OCI-LY7 (cell line): ENCODE data around the gene USP31. TPM values are rescaled to one million over a fixed set of nuclear protein-coding genes. Genes with fewer than 3 reads are reported as not detected.

ENCODE experiments used
- BruUV-seq: library from RNA; stranded (reverse); fragments of 400-500 nt; replicated peaks from 2 replicates; lab custom pipeline; 2021; lab: Mats Ljungman, UMichigan
- CTCF ChIA-PET: fragments of 300-600 bp; sonication (Branson Sonifier 250); formaldehyde crosslinking; loops from one replicate; lab custom pipeline; 2022; ENCODE audit warnings: antibody characterized with exemption; ENCODE audit not compliant: unreplicated experiment; lab: Charles Lee
- POLR2A ChIA-PET: fragments of 300-600 bp; sonication (Branson Sonifier 250); formaldehyde crosslinking; loops from one replicate; lab custom pipeline; 2022; ENCODE audit warnings: antibody characterized with exemption; lab: Charles Lee
- DNase-seq: peaks from one replicate; pipeline ENCODE4 v3.0.0-alpha.2; 2015; ENCODE audit warnings: low spot score
- H2AFZ ChIP-seq: fragments of 200-600 bp; sonication (generic), shearing (Covaris generic); 2 replicates; pipeline ENCODE4 v1.6.1; 2014; ENCODE audit warnings: mild to moderate bottlenecking, antibody characterized with exemption, low read length, moderate library complexity
- H3K27ac ChIP-seq: fragments of 200-600 bp; sonication (generic); 2 replicates; pipeline ENCODE4 v1.5.1; 2014; ENCODE audit warnings: mixed run types, low read depth, mild to moderate bottlenecking, moderate library complexity, low read length, inconsistent platforms; ENCODE audit not compliant: poor library complexity, severe bottlenecking
- H3K36me3 ChIP-seq: fragments of 200-600 bp; sonication (generic); 2 replicates; pipeline ENCODE4 v1.6.1; 2014; ENCODE audit warnings: mild to moderate bottlenecking, antibody characterized with exemption, low read length, moderate library complexity, mixed read lengths; ENCODE audit not compliant: insufficient read depth
- H3K4me1 ChIP-seq: fragments of 200-600 bp; sonication (generic); 2 replicates; pipeline ENCODE4 v1.5.1; 2014; ENCODE audit warnings: mild to moderate bottlenecking, low read length; ENCODE audit not compliant: insufficient read depth, poor library complexity, severe bottlenecking
- H3K4me2 ChIP-seq: fragments of 200-600 bp; sonication (generic); 2 replicates; pipeline ENCODE4 v1.6.1; 2014; ENCODE audit warnings: mild to moderate bottlenecking, low read length
- H3K4me3 ChIP-seq: fragments of 200-600 bp; sonication (generic); 2 replicates; pipeline ENCODE4 v1.5.1; 2014; ENCODE audit warnings: mild to moderate bottlenecking, low read depth, low read length; ENCODE audit not compliant: poor library complexity, severe bottlenecking
- H3K79me2 ChIP-seq: fragments of 200-600 bp; sonication (generic); 2 replicates; pipeline ENCODE4 v1.6.1; 2016; ENCODE audit warnings: low read depth, mild to moderate bottlenecking, low read length, moderate library complexity, mixed read lengths; ENCODE audit not compliant: insufficient read depth
- H3K9me2 ChIP-seq: fragments of 200-600 bp; sonication (generic); 2 replicates; pipeline ENCODE4 v1.6.1; 2016; ENCODE audit warnings: mild to moderate bottlenecking, low read length, mixed read lengths; ENCODE audit not compliant: insufficient read depth
- H3K9me3 ChIP-seq: fragments of 200-600 bp; sonication (generic); 2 replicates; pipeline ENCODE4 v1.6.1; 2014; ENCODE audit warnings: mild to moderate bottlenecking, mixed run types, low read length, mixed read lengths
- H4K20me1 ChIP-seq: fragments of 200-600 bp; sonication (generic); 2 replicates; pipeline ENCODE4 v1.6.1; 2014; ENCODE audit warnings: mild to moderate bottlenecking, antibody characterized with exemption, low read length, moderate library complexity, mixed read lengths; ENCODE audit not compliant: insufficient read depth
- CTCF ChIP-seq: fragments of 200-600 bp; sonication (generic); conservative IDR thresholded peaks from 2 replicates; pipeline ENCODE4 v1.5.1; 2014; ENCODE audit warnings: mild to moderate bottlenecking, antibody characterized with exemption, low read length, moderate library complexity, mixed read lengths
- EZH2phosphoT487 ChIP-seq: fragments of 200-600 bp; sonication (generic); IDR thresholded peaks from 2 replicates; pipeline ENCODE4 v1.6.1; 2018; ENCODE audit warnings: low read depth, borderline replicate concordance, mild to moderate bottlenecking, mixed run types, antibody characterized with exemption, low read length, moderate library complexity, mixed read lengths
- intact Hi-C: fragments of 100-400 bp; cut with micrococcal nuclease; formaldehyde crosslinking; loops from one replicate; pipeline ENCODE4 v1.10.0; 2022; ENCODE audit not compliant: unreplicated experiment
- total RNA-seq, 2 experiments: library from RNA; depleted of rRNA in 1 of 2; stranded (reverse); fragments of >200 nt in 1 of 2; shearing (Covaris generic) in 1 of 2; gene quantifications; 2 replicates each; pipeline ENCODE4 v1.2.3, GENCODE V29; 2014 to 2022

USP31 gene
- total RNA-seq, 2 experiments from 2014 or later: 9.0 to 12.2 TPM

- Histone ChIP-seq H3K27ac (no peak overlapping the region), H3K4me3 (no peak overlapping the region), H3K9me3 (no peaks in the 10 kb centered on the region), H3K36me3 (peaks cover 42% of the 10 kb centered on the region), H2AFZ (no peak overlapping the region), H3K79me2 (no peaks in the 10 kb centered on the region), H3K4me2 (no peak overlapping the region), H3K4me1 (no peaks in the 10 kb centered on the region), H4K20me1 (no peaks in the 10 kb centered on the region), H3K9me2 (no peaks in the 10 kb centered on the region)
- no peak for TF ChIP-seq CTCF
- TF ChIP-seq EZH2phosphoT487: no peak
- intact Hi-C loops: loop anchor here (10.0 kb wide), 1 partner anchor 65 kb away; the partner anchor contains the start of gene USP31
- ChIA-PET CTCF (interaction anchor here (0.6 kb wide), 1 partner anchor 47 kb away, joined by 3 read pairs; no protein-coding TSS in a partner anchor), POLR2A (no interaction called here)
- DNase-seq: no peak
- no TSS peak for BruUV-seq
These were observed 69.5 kb downstream of the USP31 start for GRCh38 chr16:23079675-23080301.

GRCh38 chr16:23074423-23074822 is 74.8 kb downstream of the USP31 start:
- no peak overlapping the region for H3K27ac ChIP-seq
- POLR2A ChIA-PET: no interaction called here
- intact Hi-C loops: no loop called here
- TF ChIP-seq CTCF (no peak), EZH2phosphoT487 (no peak)
- H3K4me2 ChIP-seq: no peak overlapping the region
- H3K9me3 ChIP-seq: no peaks in the 10 kb centered on the region
- H3K36me3 ChIP-seq: peaks cover 46% of the 10 kb centered on the region
- no TSS peak for BruUV-seq
- no peaks in the 10 kb centered on the region for H4K20me1 ChIP-seq
- CTCF ChIA-PET: no interaction called here
- no peak for DNase-seq
- H2AFZ ChIP-seq: no peak overlapping the region
- H3K9me2 ChIP-seq: no peaks in the 10 kb centered on the region
- H3K4me1 ChIP-seq: no peaks in the 10 kb centered on the region
- H3K79me2 ChIP-seq: no peaks in the 10 kb centered on the region
- no peak overlapping the region for H3K4me3 ChIP-seq

- Histone ChIP-seq H3K4me1 (no peaks in the 10 kb centered on the region), H3K4me3 (no peak overlapping the region), H4K20me1 (no peaks in the 10 kb centered on the region), H3K4me2 (no peak overlapping the region), H3K27ac (no peak overlapping the region), H3K36me3 (peaks cover 47% of the 10 kb centered on the region), H2AFZ (no peak overlapping the region), H3K79me2 (no peaks in the 10 kb centered on the region), H3K9me2 (no peaks in the 10 kb centered on the region), H3K9me3 (no peaks in the 10 kb centered on the region)
- POLR2A ChIA-PET: no interaction called here
- BruUV-seq: no TSS peak
- CTCF ChIA-PET: no interaction called here
- intact Hi-C loops: no loop called here
- no peak for DNase-seq
- TF ChIP-seq EZH2phosphoT487 (no peak), CTCF (peak; percentile 51)
These were observed 76.3 kb downstream of the USP31 start for GRCh38 chr16:23072769-23073549.
